H1 (cell line): ENCODE results near the gene TMEM151B.

Experiments
- ATF3 ChIP-seq: IDR thresholded peaks from 2 replicates; pipeline ENCODE4 v1.6.1; 2011; ENCODE audit warnings: low read depth, mild to moderate bottlenecking, low read length; ENCODE audit not compliant: insufficient read depth
- EZH2 ChIP-seq: fragments of 200-600 bp; sonication (generic); IDR thresholded peaks from 2 replicates; pipeline ENCODE4 v1.7.1; 2012; ENCODE audit warnings: low read depth, mild to moderate bottlenecking, moderate library complexity, low read length, inconsistent platforms; ENCODE audit not compliant: severe bottlenecking
- RFX5 ChIP-seq: IDR thresholded peaks from 2 replicates; pipeline ENCODE4 v1.6.1; 2011; ENCODE audit warnings: low read depth, low read length, improper control_type of control experiment, borderline replicate concordance
- SP2 ChIP-seq: IDR thresholded peaks from 2 replicates; pipeline ENCODE4 v1.6.1; 2012; ENCODE audit warnings: mild to moderate bottlenecking, low read length, inconsistent platforms

GRCh38 chr6:44286285-44286565 lies 16.0 kb downstream of the TMEM151B start:
- TF ChIP-seq SP2 (no peak), ATF3 (no peak), EZH2 (no peak), RFX5 (no peak)
